NCI-H82 (cell line): ENCODE measurements around the gene GOLGA7B.

ENCODE experiments used
- DNase-seq: peaks from one replicate; lab custom pipeline; 2025; lab: John Stamatoyannopoulos, UW

Gene GOLGA7B

GRCh38 chr10:97895084-97895483 lies 45.4 kb downstream of the GOLGA7B start:
- no peak for DNase-seq

- DNase-seq, result no peak
These were observed 46.3 kb downstream of the GOLGA7B start for GRCh38 chr10:97895915-97896314.

GRCh38 chr10:97896756-97897358 lies 47.2 kb downstream of the GOLGA7B start:
- DNase-seq, result no peak

- no peak for DNase-seq
These were observed 48.8 kb downstream of the GOLGA7B start for GRCh38 chr10:97898429-97898828.

GRCh38 chr10:97901381-97901780 lies 51.7 kb downstream of the GOLGA7B start:
- no peak for DNase-seq

GRCh38 chr10:97903128-97904017 lies 53.7 kb downstream of the GOLGA7B start:
- peak; percentile 68 for DNase-seq

GRCh38 chr10:97904018-97904381 lies 54.4 kb downstream of the GOLGA7B start:
- DNase-seq, result peak; percentile 48

GRCh38 chr10:97904576-97904975 lies 54.9 kb downstream of the GOLGA7B start:
- DNase-seq, result no peak

GRCh38 chr10:97905276-97905675 lies 55.6 kb downstream of the GOLGA7B start:
- no peak for DNase-seq

- DNase-seq, result no peak
These were observed 57.6 kb downstream of the GOLGA7B start for GRCh38 chr10:97907211-97907610.

GRCh38 chr10:97907830-97908229 lies 58.2 kb downstream of the GOLGA7B start:
- DNase-seq, result no peak

GRCh38 chr10:97910661-97911060 lies 61.0 kb downstream of the GOLGA7B start:
- DNase-seq, result peak; percentile 12

- DNase-seq, result no peak
These were observed 61.6 kb downstream of the GOLGA7B start for GRCh38 chr10:97911217-97911616.

GRCh38 chr10:97913193-97913592 lies 63.5 kb downstream of the GOLGA7B start:
- DNase-seq, result no peak

GRCh38 chr10:97913614-97914013 lies 64.0 kb downstream of the GOLGA7B start:
- DNase-seq, result no peak

- no peak for DNase-seq
These were observed 64.7 kb downstream of the GOLGA7B start for GRCh38 chr10:97914171-97914836.

- peak; percentile 78 for DNase-seq
These were observed 65.2 kb downstream of the GOLGA7B start for GRCh38 chr10:97914837-97915211.

GRCh38 chr10:97915346-97916131 lies 65.9 kb downstream of the GOLGA7B start:
- DNase-seq, result no peak

- DNase-seq, result no peak
These were observed 66.9 kb downstream of the GOLGA7B start for GRCh38 chr10:97916586-97916985.

- peak; percentile 72 for DNase-seq
These were observed 69.4 kb downstream of the GOLGA7B start for GRCh38 chr10:97919012-97919411.

- no peak for DNase-seq
These were observed 71.2 kb downstream of the GOLGA7B start for GRCh38 chr10:97920865-97921264.
